KMS-11 (cell line): Measurements from ENCODE around the gene PRKCE.

ENCODE experiments used
- H2AFZ ChIP-seq: fragments of 200-600 bp; sonication (generic); 2 replicates; pipeline ENCODE4 v1.6.1; 2016; ENCODE audit warnings: antibody characterized with exemption, mixed run types, low read depth
- H3K27ac ChIP-seq: fragments of 200-600 bp; sonication (generic); 2 replicates; pipeline ENCODE4 v1.6.1; 2016; ENCODE audit warnings: mild to moderate bottlenecking, mixed run types
- H3K27me3 ChIP-seq: fragments of 200-600 bp; sonication (generic); 2 replicates; pipeline ENCODE4 v1.6.1; 2017; ENCODE audit warnings: mild to moderate bottlenecking, low read depth, mixed run types, moderate library complexity; ENCODE audit not compliant: insufficient read depth
- H3K36me3 ChIP-seq: fragments of 200-600 bp; sonication (generic); 2 replicates; pipeline ENCODE4 v1.6.1; 2017; ENCODE audit warnings: mild to moderate bottlenecking, mixed run types; ENCODE audit not compliant: insufficient read depth
- H3K4me1 ChIP-seq: fragments of 200-600 bp; sonication (generic); 2 replicates; pipeline ENCODE4 v1.6.1; 2016; ENCODE audit warnings: mild to moderate bottlenecking, low read depth, mixed run types; ENCODE audit not compliant: poor library complexity, severe bottlenecking
- H3K4me2 ChIP-seq: fragments of 200-600 bp; sonication (generic); 2 replicates; pipeline ENCODE4 v1.7.0; 2016; ENCODE audit warnings: mild to moderate bottlenecking, mixed run types
- H3K4me3 ChIP-seq: fragments of 200-600 bp; sonication (generic); IDR thresholded peaks from 2 replicates; pipeline ENCODE4 v1.6.1; 2017; ENCODE audit warnings: low read depth, low read length, mixed read lengths; ENCODE audit not compliant: insufficient read depth
- H3K79me2 ChIP-seq: fragments of 200-600 bp; sonication (generic); 2 replicates; pipeline ENCODE4 v1.6.1; 2016; ENCODE audit warnings: low read depth, mixed run types; ENCODE audit not compliant: insufficient read depth
- H3K9ac ChIP-seq: fragments of 200-600 bp; sonication (generic); 2 replicates; pipeline ENCODE4 v1.6.1; 2016; ENCODE audit warnings: mild to moderate bottlenecking, mixed run types
- H4K20me1 ChIP-seq: fragments of 200-600 bp; sonication (generic); 2 replicates; pipeline ENCODE4 v1.6.1; 2016; ENCODE audit warnings: mild to moderate bottlenecking, mixed run types; ENCODE audit not compliant: insufficient read depth
- CTCF ChIP-seq: fragments of 200-600 bp; sonication (generic); conservative IDR thresholded peaks from 2 replicates; pipeline ENCODE4 v1.6.1; 2017; ENCODE audit warnings: low read depth, mild to moderate bottlenecking, antibody characterized with exemption, low read length, moderate library complexity, mixed read lengths

The PRKCE gene

GRCh38 chr2:45681675-45682074 is 30.2 kb downstream of the PRKCE start:
- Histone ChIP-seq H3K4me1 (no peaks in the 10 kb centered on the region), H3K36me3 (no peaks in the 10 kb centered on the region), H3K79me2 (no peaks in the 10 kb centered on the region), H3K27ac (no peak overlapping the region), H3K4me3 (no peak overlapping the region), H3K9ac (no peak overlapping the region), H2AFZ (no peak overlapping the region), H3K4me2 (no peak overlapping the region), H4K20me1 (no peaks in the 10 kb centered on the region), H3K27me3 (no peaks in the 10 kb centered on the region)
- TF ChIP-seq CTCF: no peak

GRCh38 chr2:45683292-45683691 is 31.8 kb downstream of the PRKCE start:
- Histone ChIP-seq H3K79me2 (no peaks in the 10 kb centered on the region), H3K4me2 (no peak overlapping the region), H3K9ac (no peak overlapping the region), H4K20me1 (no peaks in the 10 kb centered on the region), H3K36me3 (no peaks in the 10 kb centered on the region), H3K27me3 (no peaks in the 10 kb centered on the region), H2AFZ (no peak overlapping the region), H3K27ac (no peak overlapping the region), H3K4me1 (no peaks in the 10 kb centered on the region), H3K4me3 (no peak overlapping the region)
- TF ChIP-seq CTCF: no peak

GRCh38 chr2:45684756-45685155 is 33.3 kb downstream of the PRKCE start:
- Histone ChIP-seq H2AFZ (no peak overlapping the region), H3K36me3 (no peaks in the 10 kb centered on the region), H3K4me2 (no peak overlapping the region), H3K4me1 (no peaks in the 10 kb centered on the region), H3K9ac (no peak overlapping the region), H3K27ac (no peak overlapping the region), H4K20me1 (no peaks in the 10 kb centered on the region), H3K4me3 (no peak overlapping the region), H3K79me2 (no peaks in the 10 kb centered on the region), H3K27me3 (no peaks in the 10 kb centered on the region)
- TF ChIP-seq CTCF: no peak

- Histone ChIP-seq H3K79me2 (no peaks in the 10 kb centered on the region), H4K20me1 (no peaks in the 10 kb centered on the region), H3K4me3 (no peak overlapping the region), H3K36me3 (no peaks in the 10 kb centered on the region), H3K27ac (no peak overlapping the region), H3K4me2 (no peak overlapping the region), H3K9ac (no peak overlapping the region), H3K4me1 (no peaks in the 10 kb centered on the region), H3K27me3 (no peaks in the 10 kb centered on the region), H2AFZ (no peak overlapping the region)
- TF ChIP-seq CTCF: no peak
Measured at GRCh38 chr2:45685260-45685659, 33.8 kb downstream of the PRKCE start.

- no peak for TF ChIP-seq CTCF
- no peak overlapping the region for H3K4me2 ChIP-seq
Measured at GRCh38 chr2:45687964-45688363, 36.5 kb downstream of the PRKCE start.

More at GRCh38 chr2:45687964-45688363, 36.5 kb downstream of the PRKCE start:
- Histone ChIP-seq H3K79me2 (no peaks in the 10 kb centered on the region), H4K20me1 (no peaks in the 10 kb centered on the region), H3K27me3 (no peaks in the 10 kb centered on the region), H3K4me1 (no peaks in the 10 kb centered on the region), H3K4me3 (no peak overlapping the region), H2AFZ (no peak overlapping the region), H3K27ac (no peak overlapping the region), H3K36me3 (no peaks in the 10 kb centered on the region), H3K9ac (no peak overlapping the region)
